Fibroblast of mammary gland (primary cell): ENCODE results near the gene TRIOBP.

Experiments
- DNase-seq: peaks from one replicate; pipeline ENCODE4 v3.0.0-alpha.2; 2010; ENCODE audit warnings: low read depth
- H3K4me3 ChIP-seq: 2 replicates; pipeline ENCODE4 v1.5.1; 2011; ENCODE audit warnings: low read depth, mild to moderate bottlenecking, low read length, moderate library complexity; ENCODE audit not compliant: control insufficient read depth
- TF ChIP-seq, protein P1 (sequence below): conservative IDR thresholded peaks from 2 replicates; pipeline ENCODE4 v1.5.1; 2011; ENCODE audit warnings: low read depth, low read length, inconsistent platforms; ENCODE audit not compliant: control insufficient read depth, insufficient read depth

Gene TRIOBP

DNA sequence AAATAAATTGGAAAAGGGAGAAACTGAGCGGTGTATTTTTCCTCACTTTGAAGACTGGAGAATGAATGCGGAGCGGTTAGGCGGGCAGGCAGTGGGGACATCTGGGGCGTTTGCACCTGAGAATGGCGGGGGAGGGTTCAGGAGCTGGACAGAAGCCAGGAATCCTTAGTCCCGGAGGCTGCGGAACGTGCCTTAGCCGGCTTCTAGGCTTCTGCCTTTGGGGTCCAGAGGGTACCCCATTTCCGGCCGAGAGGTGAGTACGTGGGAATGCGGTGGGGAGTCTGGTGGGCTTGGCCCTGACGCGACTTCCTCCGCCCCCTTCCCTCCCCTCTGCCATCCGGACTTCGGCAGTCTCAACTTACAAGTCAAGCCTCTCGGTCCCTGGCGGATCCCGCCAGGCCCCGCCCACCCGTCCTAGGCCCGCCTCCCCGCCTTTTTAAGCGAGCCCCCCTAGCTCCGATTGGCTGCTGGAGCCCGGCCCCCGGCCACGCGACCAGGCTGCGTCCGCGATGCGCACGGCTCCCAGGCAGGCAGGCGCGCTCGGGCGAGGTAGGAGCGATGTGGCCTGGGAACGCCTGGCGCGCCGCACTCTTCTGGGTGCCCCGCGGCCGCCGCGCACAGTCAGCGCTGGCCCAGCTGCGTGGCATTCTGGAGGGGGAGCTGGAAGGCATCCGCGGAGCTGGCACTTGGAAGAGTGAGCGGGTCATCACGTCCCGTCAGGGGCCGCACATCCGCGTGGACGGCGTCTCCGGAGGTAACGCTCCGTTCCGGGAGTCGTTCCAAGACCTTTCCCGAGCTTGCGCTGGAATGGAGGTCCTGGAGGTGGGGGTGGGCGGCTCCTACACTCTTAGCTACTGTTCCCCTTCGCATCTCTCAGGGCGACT lies 110.8 kb downstream of the TRIOBP start, which contains the start of gene GCAT:
GCAT (plus strand) TSS at position 525 of the 884 bp plus-strand sequence; CDS start at position 559, 34 bp downstream.
- peak within 1 kb of the TSS; percentile 69 for H3K4me3 ChIP-seq

DNA sequence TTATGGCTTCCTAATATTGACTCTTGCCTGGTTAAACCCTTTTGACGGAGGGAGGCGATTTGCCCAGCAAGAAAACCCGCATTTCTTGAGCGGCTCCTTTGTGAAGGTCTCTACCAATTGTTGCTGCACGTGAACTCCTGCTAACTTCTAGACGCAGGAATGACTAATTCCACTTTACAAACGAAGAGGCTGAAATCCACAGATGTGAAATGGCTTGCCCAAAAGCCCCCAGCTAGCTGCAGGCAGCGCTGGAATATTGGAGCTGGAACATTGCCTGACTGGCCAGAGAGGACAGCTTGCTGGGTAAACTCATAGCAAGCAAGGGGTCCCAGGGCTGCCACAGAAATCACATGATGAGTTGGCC lies 111.4 kb downstream of the TRIOBP start:
- H3K4me3 ChIP-seq = peak overlapping the region; percentile 69
- peak; percentile 50 for DNase-seq
- TF ChIP-seq, protein P1, sequence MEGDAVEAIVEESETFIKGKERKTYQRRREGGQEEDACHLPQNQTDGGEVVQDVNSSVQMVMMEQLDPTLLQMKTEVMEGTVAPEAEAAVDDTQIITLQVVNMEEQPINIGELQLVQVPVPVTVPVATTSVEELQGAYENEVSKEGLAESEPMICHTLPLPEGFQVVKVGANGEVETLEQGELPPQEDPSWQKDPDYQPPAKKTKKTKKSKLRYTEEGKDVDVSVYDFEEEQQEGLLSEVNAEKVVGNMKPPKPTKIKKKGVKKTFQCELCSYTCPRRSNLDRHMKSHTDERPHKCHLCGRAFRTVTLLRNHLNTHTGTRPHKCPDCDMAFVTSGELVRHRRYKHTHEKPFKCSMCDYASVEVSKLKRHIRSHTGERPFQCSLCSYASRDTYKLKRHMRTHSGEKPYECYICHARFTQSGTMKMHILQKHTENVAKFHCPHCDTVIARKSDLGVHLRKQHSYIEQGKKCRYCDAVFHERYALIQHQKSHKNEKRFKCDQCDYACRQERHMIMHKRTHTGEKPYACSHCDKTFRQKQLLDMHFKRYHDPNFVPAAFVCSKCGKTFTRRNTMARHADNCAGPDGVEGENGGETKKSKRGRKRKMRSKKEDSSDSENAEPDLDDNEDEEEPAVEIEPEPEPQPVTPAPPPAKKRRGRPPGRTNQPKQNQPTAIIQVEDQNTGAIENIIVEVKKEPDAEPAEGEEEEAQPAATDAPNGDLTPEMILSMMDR = no peak

More for the DNA sequence above, 110.8 kb downstream of the TRIOBP start, which contains the start of gene GCAT:
- TF ChIP-seq, protein P1 = no peak
- peak; percentile 94 for DNase-seq

DNA sequence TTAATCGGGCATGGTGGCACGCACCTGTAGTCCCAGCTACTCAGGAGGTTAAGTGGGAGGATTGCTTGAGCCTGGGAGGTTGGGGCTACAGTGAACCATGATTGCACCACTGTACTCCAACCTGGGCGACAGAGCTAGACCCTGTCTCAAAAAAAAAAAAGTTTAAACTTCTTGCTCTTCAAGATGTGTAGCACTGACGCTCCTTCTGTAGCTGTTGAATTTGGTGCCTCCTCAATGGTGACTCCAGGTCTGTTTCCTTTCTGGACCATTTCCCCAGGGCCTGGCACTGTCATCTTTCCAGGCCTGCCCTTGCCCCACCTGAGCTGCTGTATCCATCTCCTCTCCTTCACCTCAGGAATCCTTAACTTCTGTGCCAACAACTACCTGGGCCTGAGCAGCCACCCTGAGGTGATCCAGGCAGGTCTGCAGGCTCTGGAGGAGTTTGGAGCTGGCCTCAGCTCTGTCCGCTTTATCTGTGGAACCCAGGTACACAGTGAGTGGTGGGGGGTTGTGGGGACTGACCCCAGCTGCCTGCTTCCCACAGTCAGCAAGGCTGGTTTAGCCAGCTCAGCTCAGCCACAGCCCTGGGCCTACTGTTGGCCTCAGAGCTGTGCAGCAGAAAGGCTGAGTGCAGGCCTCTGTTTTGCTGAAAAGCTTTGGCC lies 113.0 kb downstream of the TRIOBP start:
- H3K4me3 ChIP-seq = no peak overlapping the region
- DNase-seq = no peak
- TF ChIP-seq, protein P1 = no peak

DNA sequence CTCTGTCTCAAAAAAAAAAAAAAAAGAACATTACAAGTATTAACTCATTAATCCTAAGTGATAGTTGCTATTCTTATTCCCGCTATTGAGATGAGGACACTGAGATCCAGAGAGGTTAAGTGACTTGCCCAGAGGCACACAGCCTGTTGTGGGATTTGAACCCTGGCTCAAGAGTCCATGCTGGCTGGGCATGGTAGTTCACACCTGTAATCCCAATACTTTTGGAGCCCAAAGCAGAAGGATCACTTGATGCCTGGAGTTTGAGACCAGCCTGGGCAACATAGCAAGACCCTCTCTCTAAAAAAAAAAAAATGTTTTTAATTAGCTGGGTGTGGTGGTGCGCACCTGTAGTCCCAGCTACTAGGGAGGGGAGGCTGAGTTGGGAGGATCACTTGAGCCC lies 115.0 kb downstream of the TRIOBP start:
- no peak for DNase-seq
- H3K4me3 ChIP-seq = no peak overlapping the region
- TF ChIP-seq, protein P1 = no peak

DNA sequence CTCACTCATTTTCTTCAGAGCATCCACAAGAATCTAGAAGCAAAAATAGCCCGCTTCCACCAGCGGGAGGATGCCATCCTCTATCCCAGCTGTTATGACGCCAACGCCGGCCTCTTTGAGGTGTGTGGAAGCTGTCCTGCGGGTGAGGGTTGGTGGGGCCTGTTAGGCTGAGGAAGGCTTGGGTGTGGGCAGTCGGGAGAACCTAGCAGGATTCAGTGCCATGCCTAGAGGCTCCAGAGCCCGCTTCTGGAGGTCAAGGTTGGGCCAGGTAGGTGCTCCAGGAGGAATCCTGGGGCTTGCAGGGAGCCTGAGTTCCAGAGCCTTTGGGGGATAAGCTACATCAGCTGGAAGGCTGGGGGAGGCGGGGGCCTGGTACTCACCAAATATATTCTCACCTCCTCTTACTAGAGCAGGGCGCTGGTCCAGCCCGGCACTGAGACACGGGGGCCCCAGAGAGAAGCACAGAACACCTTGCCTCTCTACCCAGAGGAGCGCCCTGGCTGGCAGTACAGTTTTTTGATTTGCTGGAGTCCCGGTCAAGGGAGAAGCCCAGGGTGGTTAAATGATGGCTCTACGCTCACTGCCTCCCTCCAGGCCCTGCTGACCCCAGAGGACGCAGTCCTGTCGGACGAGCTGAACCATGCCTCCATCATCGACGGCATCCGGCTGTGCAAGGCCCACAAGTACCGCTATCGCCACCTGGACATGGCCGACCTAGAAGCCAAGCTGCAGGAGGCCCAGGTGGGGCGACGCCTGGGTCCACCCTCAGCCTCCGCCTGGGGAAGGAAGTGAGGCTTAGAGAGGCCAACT lies 116.2 kb downstream of the TRIOBP start:
- no peak for DNase-seq
- TF ChIP-seq, protein P1 = no peak

DNA sequence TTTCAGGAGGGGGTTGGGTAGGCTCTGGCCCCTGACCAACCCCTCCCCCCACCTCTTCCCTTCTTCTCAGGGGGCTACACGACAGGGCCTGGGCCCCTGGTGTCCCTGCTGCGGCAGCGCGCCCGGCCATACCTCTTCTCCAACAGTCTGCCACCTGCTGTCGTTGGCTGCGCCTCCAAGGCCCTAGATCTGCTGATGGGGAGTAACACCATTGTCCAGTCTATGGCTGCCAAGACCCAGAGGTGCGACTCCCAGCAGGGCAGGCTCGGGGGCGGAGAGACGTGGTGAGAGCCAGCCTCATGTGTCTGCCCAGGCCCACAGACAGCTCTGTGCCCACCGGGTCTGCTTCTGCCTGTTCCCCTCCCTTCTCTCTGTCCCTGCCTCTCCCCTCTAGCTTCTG lies 118.7 kb downstream of the TRIOBP start:
- H3K4me3 ChIP-seq = no peak overlapping the region
- no peak for DNase-seq
- TF ChIP-seq, protein P1 = no peak

More for the DNA sequence above, 116.2 kb downstream of the TRIOBP start:
- no peak overlapping the region for H3K4me3 ChIP-seq
